Tibial artery (tissue), 4 donors: Measurements from ENCODE around the gene FSD2.

Experiments used
- DNase-seq, 2 donors: peaks; one replicate each; pipeline ENCODE4 v3.0.0-alpha.2; 2019
- H3K27ac ChIP-seq, 2 donors: fragments of 200-600 bp; sonication (generic) in 1 of 2; 1 replicate in 1 of 2; 2 replicates in 1 of 2; pipeline ENCODE4 v1.5.1; 2018 to 2019; ENCODE audit warnings: mild to moderate bottlenecking in 1 of 2
- H3K27me3 ChIP-seq, 2 donors: fragments of 200-600 bp; sonication (generic) in 1 of 2; one replicate each; pipeline versions ENCODE4 v1.5.1 to v1.6.0; 2016 to 2019
- H3K36me3 ChIP-seq, 3 donors: fragments of 200-600 bp; sonication (generic) in 2 of 3; one replicate each; pipeline ENCODE4 v1.5.1; 2016 to 2019; ENCODE audit warnings: mild to moderate bottlenecking in 2 of 3
- H3K4me1 ChIP-seq, 4 donors: fragments of 200-600 bp; sonication (generic) in 2 of 4; 1 replicate in 3 of 4; 2 replicates in 1 of 4; pipeline ENCODE4 v1.5.1; 2016 to 2019
- H3K4me3 ChIP-seq, 2 donors: fragments of 200-600 bp; sonication (generic) in 1 of 2; 1 replicate in 1 of 2; 2 replicates in 1 of 2; pipeline ENCODE4 v1.5.1; 2018 to 2019; ENCODE audit warnings: mild to moderate bottlenecking in 2 of 2
- H3K9me3 ChIP-seq, 3 donors: fragments of 200-600 bp; sonication (generic) in 1 of 3; one replicate each; pipeline ENCODE4 v1.5.1; 2016 to 2019
- intact Hi-C: fragments of 100-400 bp; cut with DNase I; formaldehyde crosslinking; loops from one replicate; pipeline ENCODE4 v1.15.0; 2023; ENCODE audit warnings: low total_unique reads
- TF ChIP-seq, protein P1 (sequence below), 2 experiments: fragments of 200-600 bp in 1 of 2; fragments of 450-650 bp in 1 of 2; IDR thresholded peaks; one replicate each; pipeline ENCODE4 v1.5.1; 2017 to 2019; ENCODE audit warnings: antibody characterized with exemption in 2 of 2, mild to moderate bottlenecking in 1 of 2, moderate library complexity in 1 of 2

FSD2 gene

DNA sequence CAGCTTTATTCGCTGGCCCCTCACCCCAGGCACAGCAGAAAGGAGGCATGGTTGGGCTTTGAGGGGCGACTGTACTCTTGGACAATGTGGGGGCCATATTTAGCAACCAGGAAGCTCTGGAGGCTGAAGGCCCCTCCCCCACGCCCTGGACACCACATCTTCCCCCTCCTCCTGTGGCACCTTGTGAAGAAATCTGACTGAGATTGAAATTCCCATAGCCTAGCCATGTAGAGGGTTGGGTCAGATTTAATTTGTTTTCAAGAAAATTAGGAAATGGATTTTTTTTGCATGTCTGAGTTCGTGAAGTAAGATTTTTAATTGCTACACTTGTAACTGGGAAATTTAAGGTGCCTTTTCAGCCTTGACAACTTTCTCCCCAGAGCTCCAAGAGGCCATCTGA is 24.5 kb downstream of the FSD2 start:
- intact Hi-C loops = no loop called here
- Histone ChIP-seq H3K4me1 (no peaks in the 10 kb centered on the region), H3K27ac (no peak overlapping the region), H3K36me3 (no peaks in the 10 kb centered on the region), H3K4me3 (no peak overlapping the region), H3K9me3 (no peaks in the 10 kb centered on the region), H3K27me3 (no peaks in the 10 kb centered on the region)
- DNase-seq = no peak
- TF ChIP-seq, protein P1, sequence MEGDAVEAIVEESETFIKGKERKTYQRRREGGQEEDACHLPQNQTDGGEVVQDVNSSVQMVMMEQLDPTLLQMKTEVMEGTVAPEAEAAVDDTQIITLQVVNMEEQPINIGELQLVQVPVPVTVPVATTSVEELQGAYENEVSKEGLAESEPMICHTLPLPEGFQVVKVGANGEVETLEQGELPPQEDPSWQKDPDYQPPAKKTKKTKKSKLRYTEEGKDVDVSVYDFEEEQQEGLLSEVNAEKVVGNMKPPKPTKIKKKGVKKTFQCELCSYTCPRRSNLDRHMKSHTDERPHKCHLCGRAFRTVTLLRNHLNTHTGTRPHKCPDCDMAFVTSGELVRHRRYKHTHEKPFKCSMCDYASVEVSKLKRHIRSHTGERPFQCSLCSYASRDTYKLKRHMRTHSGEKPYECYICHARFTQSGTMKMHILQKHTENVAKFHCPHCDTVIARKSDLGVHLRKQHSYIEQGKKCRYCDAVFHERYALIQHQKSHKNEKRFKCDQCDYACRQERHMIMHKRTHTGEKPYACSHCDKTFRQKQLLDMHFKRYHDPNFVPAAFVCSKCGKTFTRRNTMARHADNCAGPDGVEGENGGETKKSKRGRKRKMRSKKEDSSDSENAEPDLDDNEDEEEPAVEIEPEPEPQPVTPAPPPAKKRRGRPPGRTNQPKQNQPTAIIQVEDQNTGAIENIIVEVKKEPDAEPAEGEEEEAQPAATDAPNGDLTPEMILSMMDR (IDR thresholded peaks at IDR 0.05) = no peak

DNA sequence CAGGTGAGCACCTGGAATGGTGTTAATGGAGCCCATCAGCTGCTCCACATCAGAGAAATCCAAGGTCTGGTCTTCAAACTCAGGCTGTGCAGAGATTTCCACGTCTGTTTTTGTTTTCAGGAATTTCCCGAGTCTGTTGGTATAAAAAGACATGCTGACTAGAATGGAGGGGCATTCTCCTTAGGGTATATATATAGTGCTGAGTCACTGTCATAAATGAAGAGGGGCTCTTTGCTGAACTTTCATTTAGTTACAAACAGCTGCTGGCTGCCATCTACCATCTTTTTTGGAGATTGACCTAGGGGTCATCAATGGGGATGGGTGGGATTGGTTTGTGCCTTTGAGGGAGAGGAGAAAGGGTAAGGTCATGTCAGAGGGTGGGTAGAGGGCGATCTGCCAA is 27.1 kb downstream of the FSD2 start:
- H3K4me3 ChIP-seq = no peak overlapping the region
- no peaks in the 10 kb centered on the region for H3K27me3 ChIP-seq
- intact Hi-C loops = no loop called here
- H3K36me3 ChIP-seq = no peaks in the 10 kb centered on the region
- TF ChIP-seq, protein P1 (IDR thresholded peaks at IDR 0.05) = no peak
- H3K27ac ChIP-seq = no peak overlapping the region
- H3K9me3 ChIP-seq = no peaks in the 10 kb centered on the region
- no peak for DNase-seq
- H3K4me1 ChIP-seq = no peaks in the 10 kb centered on the region

DNA sequence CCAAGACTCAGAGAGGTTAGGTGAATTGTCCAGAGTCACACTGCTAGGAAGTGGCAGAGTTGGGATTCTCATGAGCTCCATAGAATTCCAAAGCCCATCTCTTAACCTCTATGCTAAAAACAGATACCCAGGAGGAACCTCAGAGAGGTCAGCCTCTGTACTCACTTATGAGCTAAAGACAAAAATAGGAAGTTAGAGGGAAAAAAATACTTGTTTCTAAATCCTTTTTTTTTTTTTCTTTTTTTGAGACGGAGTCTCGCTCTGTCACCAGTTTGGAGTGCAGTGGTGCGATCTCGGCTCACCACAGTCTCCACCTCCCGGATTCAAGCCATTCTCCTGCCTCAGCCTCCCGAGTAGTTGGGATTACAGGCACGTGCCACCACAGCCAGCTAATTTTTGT is 31.4 kb downstream of the FSD2 start:
- Histone ChIP-seq H3K4me1 (no peaks in the 10 kb centered on the region), H3K36me3 (no peaks in the 10 kb centered on the region)
- intact Hi-C loops = no loop called here

DNA sequence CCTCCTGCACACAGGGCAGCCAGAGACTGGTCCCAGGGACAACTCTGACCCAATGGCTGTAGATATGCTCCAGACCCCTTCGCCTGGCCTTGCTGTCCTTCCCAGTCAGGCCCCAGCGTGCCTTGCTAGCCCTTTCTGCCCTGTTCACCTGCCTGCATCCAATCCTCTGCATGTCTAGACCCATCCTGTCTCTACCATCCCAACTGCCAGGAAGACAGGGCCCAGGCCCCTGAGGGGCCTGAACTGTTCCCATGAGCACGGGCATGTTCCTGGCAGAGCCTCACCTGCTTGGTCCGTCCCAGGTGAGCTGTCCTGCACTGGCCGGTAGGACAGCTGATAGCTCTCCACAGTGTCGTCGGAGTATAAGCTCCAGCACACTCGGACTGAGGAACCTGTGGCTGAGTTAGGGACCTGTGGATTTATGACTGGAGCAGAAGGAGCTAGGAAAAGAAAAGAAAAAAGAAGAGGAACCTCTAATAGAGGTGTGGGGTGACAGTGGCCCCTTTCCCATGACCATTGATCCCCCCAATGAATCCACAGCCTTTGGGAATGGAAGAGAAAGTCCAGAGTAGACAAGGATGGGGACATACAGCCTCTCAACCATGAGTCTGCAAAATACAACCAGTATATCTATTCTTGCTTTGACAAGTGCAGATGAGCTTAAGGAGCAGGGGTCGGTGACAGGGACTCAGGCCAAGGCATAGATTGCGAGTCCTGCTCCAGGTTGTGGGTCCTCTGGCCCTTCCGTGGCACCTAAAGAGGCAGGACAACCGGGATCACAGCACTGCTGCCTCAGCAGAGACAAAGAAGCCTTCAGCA is 33.9 kb downstream of the FSD2 start:
- Histone ChIP-seq H3K27ac (no peak overlapping the region), H3K9me3 (no peaks in the 10 kb centered on the region), H3K27me3 (no peaks in the 10 kb centered on the region), H3K4me3 (no peak overlapping the region), H3K4me1 (no peaks in the 10 kb centered on the region), H3K36me3 (no peaks in the 10 kb centered on the region)
- intact Hi-C loops = no loop called here
- TF ChIP-seq, protein P1 (IDR thresholded peaks at IDR 0.05) = no peak
- DNase-seq = no peak

More for the DNA sequence above, 31.4 kb downstream of the FSD2 start:
- no peaks in the 10 kb centered on the region for H3K9me3 ChIP-seq
- no peak overlapping the region for H3K27ac ChIP-seq
- DNase-seq = no peak
- no peaks in the 10 kb centered on the region for H3K27me3 ChIP-seq
- TF ChIP-seq, protein P1 (IDR thresholded peaks at IDR 0.05) = no peak
- no peak overlapping the region for H3K4me3 ChIP-seq

DNA sequence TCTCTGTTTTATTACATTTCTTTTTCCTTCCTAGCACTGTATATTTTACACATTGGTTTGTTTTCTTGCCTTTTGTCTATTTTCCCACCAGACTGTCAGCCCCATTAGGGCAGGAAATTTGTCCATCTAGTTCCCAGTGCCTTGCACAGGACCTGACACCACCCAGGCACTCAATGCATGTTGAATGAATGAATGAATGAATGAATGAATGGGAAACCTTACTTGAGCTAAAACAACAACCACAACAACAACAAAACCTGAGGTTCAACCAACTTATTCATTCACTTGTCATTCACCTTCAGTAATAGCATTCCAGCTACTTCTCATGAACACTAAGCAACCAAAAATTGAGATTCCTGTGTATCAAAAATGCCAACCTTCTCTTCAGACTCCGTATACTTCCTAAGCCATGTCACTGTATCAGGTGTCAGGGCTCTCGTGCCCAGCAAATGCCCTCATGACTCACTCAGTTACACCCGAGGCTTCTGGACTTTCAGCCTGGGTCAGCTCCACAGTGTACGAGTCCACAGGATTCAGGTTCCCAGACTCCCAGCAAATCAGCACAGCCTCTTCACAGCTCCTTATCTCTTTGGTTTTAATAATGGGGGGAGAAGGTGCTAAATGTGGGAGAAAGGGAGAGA is 37.3 kb downstream of the FSD2 start:
- Histone ChIP-seq H3K4me1 (no peaks in the 10 kb centered on the region), H3K27ac (no peak overlapping the region), H3K4me3 (no peak overlapping the region), H3K9me3 (no peaks in the 10 kb centered on the region), H3K27me3 (no peaks in the 10 kb centered on the region), H3K36me3 (peaks cover 0 to 20% (median 8%) of the 10 kb centered on the region in 3 donors)
- intact Hi-C loops = no loop called here
- no peak for DNase-seq
- TF ChIP-seq, protein P1 (IDR thresholded peaks at IDR 0.05) = no peak
